Panc1 (cell line): Measurements from ENCODE around the gene ECM1. TPM values are rescaled to one million over a fixed set of nuclear protein-coding genes. Genes with fewer than 3 reads are reported as not detected.

Source experiments
- ATAC-seq: fragments of 200-7000 bp; cut with Tn5 transposase; 2 replicates; pipeline ENCODE4 v1.9.1; 2020; ENCODE audit warnings: mild to moderate bottlenecking, moderate library complexity
- BruUV-seq: library from RNA; stranded (reverse); fragments of 400-500 nt; replicated peaks from 2 replicates; lab custom pipeline; 2021; lab: Mats Ljungman, UMichigan
- CTCF ChIA-PET: fragments of 300-600 bp; sonication (Branson Sonifier 250); formaldehyde crosslinking; loops from one replicate; lab custom pipeline; 2022; ENCODE audit warnings: antibody characterized with exemption; lab: Charles Lee
- POLR2A ChIA-PET: fragments of 300-600 bp; sonication (Branson Sonifier 250); formaldehyde crosslinking; loops from one replicate; lab custom pipeline; 2022; ENCODE audit warnings: antibody characterized with exemption; lab: Charles Lee
- DNase-seq: peaks from one replicate; pipeline ENCODE4 v3.0.0-alpha.2; 2010; ENCODE audit warnings: low read depth, low spot score
- H3K27ac ChIP-seq: 2 replicates; pipeline ENCODE4 v1.5.1; 2011; ENCODE audit warnings: mild to moderate bottlenecking, low read length, inconsistent platforms
- H3K27me3 ChIP-seq: fragments of 200-500 bp; sonication (Bioruptor generic); 2 replicates; pipeline ENCODE4 v1.6.0; 2014; ENCODE audit warnings: low read length, inconsistent platforms; ENCODE audit not compliant: control insufficient read depth, insufficient read depth
- H3K36me3 ChIP-seq: fragments of 200-500 bp; sonication (Bioruptor generic); 2 replicates; pipeline ENCODE4 v1.5.1; 2014; ENCODE audit warnings: inconsistent platforms, mild to moderate bottlenecking, low read length, moderate library complexity; ENCODE audit not compliant: control insufficient read depth, insufficient read depth
- H3K4me1 ChIP-seq: 2 replicates; pipeline ENCODE4 v1.5.1; 2011; ENCODE audit warnings: inconsistent platforms, mild to moderate bottlenecking, low read length, moderate library complexity; ENCODE audit not compliant: control insufficient read depth, insufficient read depth
- H3K4me3 ChIP-seq, 2 experiments: 2 replicates each; pipeline ENCODE4 v1.5.1; 2011 to 2012; ENCODE audit warnings: low read depth in 2 of 2, low read length in 2 of 2, mild to moderate bottlenecking in 2 of 2, inconsistent platforms in 1 of 2, moderate library complexity in 1 of 2
- H3K9me3 ChIP-seq: fragments of 200-500 bp; sonication (Bioruptor generic); 2 replicates; pipeline ENCODE4 v1.5.1; 2014; ENCODE audit warnings: low read depth, mild to moderate bottlenecking, inconsistent platforms, low read length, moderate library complexity; ENCODE audit not compliant: control insufficient read depth, insufficient read depth
- POLR2AphosphoS5 ChIP-seq: IDR thresholded peaks from 2 replicates; pipeline ENCODE4 v1.6.1; 2012; ENCODE audit warnings: mild to moderate bottlenecking, low read depth, low read length, moderate library complexity
- SIN3A ChIP-seq: IDR thresholded peaks from 2 replicates; pipeline ENCODE4 v1.6.1; 2012; ENCODE audit warnings: low read depth, mild to moderate bottlenecking, low read length, moderate library complexity, borderline replicate concordance; ENCODE audit not compliant: insufficient read depth
- TCF7L2 ChIP-seq: IDR thresholded peaks from 2 replicates; pipeline ENCODE4 v1.6.1; 2011; ENCODE audit warnings: mild to moderate bottlenecking, low read depth, low read length, inconsistent platforms
- in situ Hi-C: cut with HindIII; loops from 2 replicates; pipeline ENCODE4 v1.10.0; 2016; ENCODE audit warnings: low sequenced_read_pairs, low pct_unique_long_range_greater_than_20kb
- intact Hi-C: fragments of 100-400 bp; cut with micrococcal nuclease; formaldehyde crosslinking; loops from one replicate; pipeline ENCODE4 v1.10.0; 2022; ENCODE audit not compliant: unreplicated experiment
- total RNA-seq: library from RNA; stranded (reverse); gene quantifications from one replicate; pipeline ENCODE4 v1.2.1, GENCODE V29; 2021; ENCODE audit not compliant: unreplicated experiment
- TF ChIP-seq, protein P1 (sequence below), 2 experiments: IDR thresholded peaks; 2 replicates each; pipeline ENCODE4 v1.6.1; 2011 to 2012; ENCODE audit warnings: low read depth in 2 of 2, control low read depth in 1 of 2, low read length in 1 of 2, mild to moderate bottlenecking in 1 of 2, moderate library complexity in 1 of 2; ENCODE audit not compliant: insufficient read depth in 1 of 2
- TF ChIP-seq, protein P2 (sequence below): fragments of 450-650 bp; IDR thresholded peaks from 2 replicates; pipeline ENCODE4 v1.5.1; 2017; ENCODE audit warnings: mild to moderate bottlenecking

The ECM1 gene
- total RNA-seq, 1 experiment from 2014 or later, result 2.2 TPM

GRCh38 chr1:150530491-150531159, 22.7 kb downstream of the ECM1 start:
- CTCF ChIA-PET, result interaction anchor here (0.6 kb wide), 1 partner anchor 15 kb away, joined by 4 read pairs; the partner anchor contains the start of gene FALEC
- no peak; the same call in 1 of the 2 replicates for ATAC-seq
- no peak overlapping the region for H3K27ac ChIP-seq
- H3K9me3 ChIP-seq, result no peaks in the 10 kb centered on the region
- DNase-seq, result no peak
- POLR2A ChIA-PET, result no interaction called here
- H3K4me3 ChIP-seq, result no peak overlapping the region
- BruUV-seq, result no TSS peak
- H3K36me3 ChIP-seq, result no peaks in the 10 kb centered on the region
- no peaks in the 10 kb centered on the region for H3K27me3 ChIP-seq
- no peaks in the 10 kb centered on the region for H3K4me1 ChIP-seq
- intact Hi-C loops, result no loop called here
- TF ChIP-seq, protein P1, sequence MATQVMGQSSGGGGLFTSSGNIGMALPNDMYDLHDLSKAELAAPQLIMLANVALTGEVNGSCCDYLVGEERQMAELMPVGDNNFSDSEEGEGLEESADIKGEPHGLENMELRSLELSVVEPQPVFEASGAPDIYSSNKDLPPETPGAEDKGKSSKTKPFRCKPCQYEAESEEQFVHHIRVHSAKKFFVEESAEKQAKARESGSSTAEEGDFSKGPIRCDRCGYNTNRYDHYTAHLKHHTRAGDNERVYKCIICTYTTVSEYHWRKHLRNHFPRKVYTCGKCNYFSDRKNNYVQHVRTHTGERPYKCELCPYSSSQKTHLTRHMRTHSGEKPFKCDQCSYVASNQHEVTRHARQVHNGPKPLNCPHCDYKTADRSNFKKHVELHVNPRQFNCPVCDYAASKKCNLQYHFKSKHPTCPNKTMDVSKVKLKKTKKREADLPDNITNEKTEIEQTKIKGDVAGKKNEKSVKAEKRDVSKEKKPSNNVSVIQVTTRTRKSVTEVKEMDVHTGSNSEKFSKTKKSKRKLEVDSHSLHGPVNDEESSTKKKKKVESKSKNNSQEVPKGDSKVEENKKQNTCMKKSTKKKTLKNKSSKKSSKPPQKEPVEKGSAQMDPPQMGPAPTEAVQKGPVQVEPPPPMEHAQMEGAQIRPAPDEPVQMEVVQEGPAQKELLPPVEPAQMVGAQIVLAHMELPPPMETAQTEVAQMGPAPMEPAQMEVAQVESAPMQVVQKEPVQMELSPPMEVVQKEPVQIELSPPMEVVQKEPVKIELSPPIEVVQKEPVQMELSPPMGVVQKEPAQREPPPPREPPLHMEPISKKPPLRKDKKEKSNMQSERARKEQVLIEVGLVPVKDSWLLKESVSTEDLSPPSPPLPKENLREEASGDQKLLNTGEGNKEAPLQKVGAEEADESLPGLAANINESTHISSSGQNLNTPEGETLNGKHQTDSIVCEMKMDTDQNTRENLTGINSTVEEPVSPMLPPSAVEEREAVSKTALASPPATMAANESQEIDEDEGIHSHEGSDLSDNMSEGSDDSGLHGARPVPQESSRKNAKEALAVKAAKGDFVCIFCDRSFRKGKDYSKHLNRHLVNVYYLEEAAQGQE (IDR thresholded peaks at IDR 0.05; ENCODE audit: insufficient read depth in 1 of 2, low read depth in 2 of 2, low read length in 1 of 2), result no peak
- TF ChIP-seq, protein P2, sequence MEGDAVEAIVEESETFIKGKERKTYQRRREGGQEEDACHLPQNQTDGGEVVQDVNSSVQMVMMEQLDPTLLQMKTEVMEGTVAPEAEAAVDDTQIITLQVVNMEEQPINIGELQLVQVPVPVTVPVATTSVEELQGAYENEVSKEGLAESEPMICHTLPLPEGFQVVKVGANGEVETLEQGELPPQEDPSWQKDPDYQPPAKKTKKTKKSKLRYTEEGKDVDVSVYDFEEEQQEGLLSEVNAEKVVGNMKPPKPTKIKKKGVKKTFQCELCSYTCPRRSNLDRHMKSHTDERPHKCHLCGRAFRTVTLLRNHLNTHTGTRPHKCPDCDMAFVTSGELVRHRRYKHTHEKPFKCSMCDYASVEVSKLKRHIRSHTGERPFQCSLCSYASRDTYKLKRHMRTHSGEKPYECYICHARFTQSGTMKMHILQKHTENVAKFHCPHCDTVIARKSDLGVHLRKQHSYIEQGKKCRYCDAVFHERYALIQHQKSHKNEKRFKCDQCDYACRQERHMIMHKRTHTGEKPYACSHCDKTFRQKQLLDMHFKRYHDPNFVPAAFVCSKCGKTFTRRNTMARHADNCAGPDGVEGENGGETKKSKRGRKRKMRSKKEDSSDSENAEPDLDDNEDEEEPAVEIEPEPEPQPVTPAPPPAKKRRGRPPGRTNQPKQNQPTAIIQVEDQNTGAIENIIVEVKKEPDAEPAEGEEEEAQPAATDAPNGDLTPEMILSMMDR, result no peak
- TF ChIP-seq POLR2AphosphoS5 (no peak), SIN3A (no peak), TCF7L2 (no peak)
- in situ Hi-C loops, result no loop called here

DNA sequence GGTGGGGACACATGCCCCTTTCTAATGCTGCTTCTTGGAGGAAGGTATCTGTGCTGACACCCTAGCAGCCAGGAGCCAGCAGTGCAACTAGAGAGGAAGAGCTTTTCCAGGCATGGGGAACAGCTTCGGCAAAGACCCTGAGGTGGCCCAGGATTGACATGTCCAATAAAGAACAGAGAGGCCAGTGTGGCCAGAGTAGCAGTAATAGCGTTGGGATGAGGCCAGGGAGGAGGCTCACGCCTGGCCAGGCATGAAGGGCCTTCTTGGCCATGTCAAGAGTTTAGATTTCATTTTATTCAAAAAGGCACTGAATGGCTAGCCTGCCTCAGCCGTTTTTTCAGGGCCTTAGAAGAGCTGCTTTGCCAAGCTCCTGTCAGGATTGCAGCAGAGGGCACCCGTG, 25.0 kb downstream of the ECM1 start:
- BruUV-seq, result no TSS peak
- no peak for TF ChIP-seq TCF7L2
- TF ChIP-seq, protein P2, result peak; percentile 4

More for the DNA sequence above, 25.0 kb downstream of the ECM1 start:
- H3K27ac ChIP-seq, result no peak overlapping the region
- no peaks in the 10 kb centered on the region for H3K36me3 ChIP-seq
- ChIA-PET CTCF (interaction anchor here (0.7 to 1.4 kb wide), 9 partner anchors 12 to 538 kb away, joined by 3 to 6 read pairs (median 3); partner anchors contain the start of gene FALEC), POLR2A (no interaction called here)
- no peaks in the 10 kb centered on the region for H3K27me3 ChIP-seq
- H3K4me1 ChIP-seq, result no peaks in the 10 kb centered on the region
- in situ Hi-C loops (no loop called here), intact Hi-C loops (no loop called here)
- no peak overlapping the region for H3K4me3 ChIP-seq
- no peaks in the 10 kb centered on the region for H3K9me3 ChIP-seq
- DNase-seq (no peak), ATAC-seq (no peak)
